ENCODE measurements around the gene NLGN4Y.
"Not testable (repeated sequence)": the region's sequence is repeated elsewhere in the genome, so short reads cannot be mapped to it uniquely, and the experiment has no call there.

Gene NLGN4Y

DNA sequence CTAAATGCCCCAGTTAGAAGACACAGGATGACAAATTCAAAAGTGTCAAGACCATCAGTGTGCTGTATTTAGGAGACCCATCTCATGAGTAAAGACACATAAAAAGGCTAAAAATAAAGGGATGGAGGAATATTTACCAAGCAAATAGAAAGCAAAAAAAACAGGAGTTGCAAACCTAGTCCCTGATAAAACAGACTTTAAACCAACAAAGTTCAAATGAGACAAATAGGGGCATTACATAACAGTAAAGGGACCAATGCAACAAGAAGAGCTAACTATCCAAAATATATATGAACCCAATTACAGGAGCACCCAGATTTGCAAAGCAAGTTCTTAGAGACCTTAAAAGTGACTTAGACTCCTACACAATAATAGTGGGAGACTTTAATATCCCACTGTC is 336.1 kb downstream of the NLGN4Y start:
- no peak for DNase-seq

DNA sequence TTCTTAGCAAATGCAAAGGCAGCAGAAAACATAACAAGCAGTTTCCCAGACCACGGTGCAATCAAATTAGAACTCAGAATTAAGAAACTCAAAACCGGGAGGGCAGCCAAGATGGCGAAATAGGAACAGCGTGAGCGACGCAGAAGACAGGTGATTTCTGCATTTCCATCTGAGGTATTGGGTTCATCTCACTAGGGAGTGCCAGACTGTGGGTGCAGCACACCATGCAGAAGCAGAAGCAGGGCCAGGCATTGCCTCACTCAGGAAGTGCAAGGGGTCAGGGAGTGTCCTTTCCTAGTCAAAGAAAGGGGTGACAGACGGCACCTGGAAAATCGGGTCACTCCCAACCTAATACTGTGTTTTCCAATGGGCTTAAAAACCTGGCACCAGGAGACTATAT is 336.7 kb downstream of the NLGN4Y start:
- not testable (repeated sequence) for DNase-seq

DNA sequence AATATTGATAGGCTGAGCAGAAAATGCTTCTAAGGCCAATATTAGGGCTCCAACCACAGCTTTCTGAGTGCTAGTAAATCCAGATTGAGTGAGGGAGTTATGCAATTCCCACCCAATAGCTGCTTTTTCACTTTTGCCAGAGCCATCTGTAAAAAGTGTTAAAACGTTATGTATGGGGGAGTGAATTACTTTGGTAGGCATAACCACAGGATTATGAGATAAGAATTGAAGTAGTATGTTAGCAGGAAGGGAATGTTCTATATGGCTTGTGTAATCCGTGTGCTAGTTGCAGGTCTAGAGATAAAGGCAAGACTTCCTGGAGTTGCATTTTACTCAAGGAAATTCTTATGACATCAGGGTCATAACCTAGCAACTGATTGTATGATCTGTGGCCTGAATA is 347.6 kb downstream of the NLGN4Y start:
- DNase-seq, result no peak
